ENCODE measurements around the gene KMT2C.

GRCh38 chr7:152465119-152465387, 29.2 kb upstream of the KMT2C start:
- no peak for TF ChIP-seq POLR2A (IDR thresholded peaks at IDR 0.05; ENCODE audit: low read depth, low read length)
- TF ChIP-seq SPI1 (IDR thresholded peaks at IDR 0.05; ENCODE audit: low read depth, low read length), result no peak
- no peak for TF ChIP-seq POLR2AphosphoS5 (IDR thresholded peaks at IDR 0.05; ENCODE audit: low read depth, low read length)

Measured in GM12891 (cell line).